ENCODE measurements around the gene CDH4. TPM values are rescaled to one million over a fixed set of nuclear protein-coding genes. Genes with fewer than 3 reads are reported as not detected.

The CDH4 gene
- not detected for total RNA-seq

GRCh38 chr20:61251529-61252393, at the start of gene CDH4:
CDH4 (plus strand) TSS chr20:61252261.
- Histone ChIP-seq H3K36me3 (no peaks in the 10 kb centered on the region), H3K4me1 (no peaks in the 10 kb centered on the region), H3K27ac (no peak within 1 kb of the TSS), H3K4me3 (peak within 1 kb of the TSS; percentile 21 to 39), H3K9me3 (no peaks in the 10 kb centered on the region), H3K27me3 (peaks cover 6% of the 10 kb centered on the region)
- TF ChIP-seq CTCF (IDR thresholded peaks at IDR 0.05): no peak
- intact Hi-C loops (cut with DNase I): no loop called here
- DNase-seq (ENCODE audit: low spot score in 2 of 2): no peak

DNA sequence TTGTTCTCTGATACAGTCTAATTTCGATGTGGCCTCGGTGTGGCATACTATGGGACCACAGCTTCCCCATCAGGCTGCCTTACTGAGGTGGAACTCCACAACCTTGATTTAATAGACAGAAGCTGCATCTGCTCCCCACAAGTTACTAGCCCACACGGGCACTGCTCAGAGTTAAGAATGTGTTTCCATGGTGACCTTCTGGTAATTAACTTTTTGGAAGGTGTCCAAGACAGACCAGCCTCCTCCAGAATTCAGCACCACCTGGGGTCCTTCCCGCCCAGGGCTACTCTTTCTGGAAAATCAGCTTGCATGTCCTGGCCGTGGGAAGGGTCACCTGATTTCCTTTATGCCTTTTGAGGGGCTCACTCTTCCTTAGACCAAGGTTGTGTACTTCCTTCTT, 48.7 kb upstream of the CDH4 start:
- no peaks in the 10 kb centered on the region for H3K4me1 ChIP-seq
- no peak overlapping the region for H3K27ac ChIP-seq
- no peaks in the 10 kb centered on the region for H3K27me3 ChIP-seq
- no peak overlapping the region for H3K4me3 ChIP-seq
- intact Hi-C loops (cut with DNase I): no loop called here
- peak in 1 of 2 donors; percentile 54 for DNase-seq (ENCODE audit: low spot score in 2 of 2)
- TF ChIP-seq CTCF (IDR thresholded peaks at IDR 0.05): no peak
- no peaks in the 10 kb centered on the region for H3K36me3 ChIP-seq
- no peaks in the 10 kb centered on the region for H3K9me3 ChIP-seq

DNA sequence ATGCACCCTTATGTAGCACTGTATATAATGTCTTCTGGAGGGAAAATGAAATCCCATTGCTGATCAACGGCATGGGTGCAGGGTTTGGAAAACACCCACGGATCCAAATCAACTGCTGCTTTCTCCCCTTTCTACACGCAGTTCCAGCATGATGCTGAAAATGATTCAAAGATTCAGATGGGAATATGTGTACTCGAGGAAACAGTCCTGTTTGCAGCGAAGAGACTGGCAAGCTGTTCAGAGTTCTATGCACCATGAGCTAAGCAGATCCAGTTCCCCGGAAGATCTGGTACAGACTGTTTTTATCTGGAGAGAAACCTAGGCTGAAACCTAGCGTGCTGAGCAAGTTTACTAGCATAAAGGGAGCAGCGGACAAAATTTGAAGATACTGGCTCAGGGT, 47.9 kb upstream of the CDH4 start:
- TF ChIP-seq CTCF (IDR thresholded peaks at IDR 0.05): no peak
- H3K4me3 ChIP-seq: no peak overlapping the region
- H3K27ac ChIP-seq: no peak overlapping the region
- H3K36me3 ChIP-seq: no peaks in the 10 kb centered on the region
- peak in 1 of 2 donors; percentile 30 for DNase-seq (ENCODE audit: low spot score in 2 of 2)
- intact Hi-C loops (cut with DNase I): no loop called here
- no peaks in the 10 kb centered on the region for H3K9me3 ChIP-seq
- H3K4me1 ChIP-seq: no peaks in the 10 kb centered on the region
- no peaks in the 10 kb centered on the region for H3K27me3 ChIP-seq

- TF ChIP-seq CTCF (IDR thresholded peaks at IDR 0.05): no peak
- DNase-seq (ENCODE audit: low spot score in 2 of 2): no peak
- Histone ChIP-seq H3K9me3 (no peaks in the 10 kb centered on the region), H3K36me3 (no peaks in the 10 kb centered on the region), H3K27ac (no peak overlapping the region), H3K4me1 (no peaks in the 10 kb centered on the region), H3K27me3 (no peaks in the 10 kb centered on the region), H3K4me3 (no peak overlapping the region)
- intact Hi-C loops (cut with DNase I): no loop called here
Measured at GRCh38 chr20:61205769-61206168, 46.3 kb upstream of the CDH4 start.

DNA sequence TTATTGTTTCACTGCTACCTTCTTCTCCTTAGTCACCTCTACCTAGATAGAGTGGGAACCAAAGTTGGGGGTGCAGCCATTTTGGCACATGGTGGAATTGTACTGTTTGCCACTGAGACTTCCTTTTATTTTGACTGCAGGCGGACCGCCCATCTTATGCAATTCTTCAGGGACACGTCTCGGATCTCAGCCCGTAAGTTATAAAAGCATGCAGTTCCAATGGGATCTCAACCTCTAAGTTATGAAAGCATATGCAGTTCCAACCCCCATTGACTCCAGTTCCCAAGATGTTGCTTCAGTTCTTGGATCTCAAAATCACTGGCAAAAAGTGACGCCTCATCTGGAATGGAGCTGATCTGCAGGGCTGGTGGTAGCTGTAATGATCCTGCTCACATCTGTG, 41.2 kb upstream of the CDH4 start:
- no peak for TF ChIP-seq CTCF (IDR thresholded peaks at IDR 0.05)
- Histone ChIP-seq H3K4me1 (no peaks in the 10 kb centered on the region), H3K27ac (no peak overlapping the region), H3K36me3 (no peaks in the 10 kb centered on the region), H3K4me3 (no peak overlapping the region), H3K9me3 (no peaks in the 10 kb centered on the region), H3K27me3 (no peaks in the 10 kb centered on the region)
- intact Hi-C loops (cut with DNase I): no loop called here
- DNase-seq (ENCODE audit: low spot score in 2 of 2): no peak
